ACC112 (cell line): Measurements from ENCODE around the gene VDAC1.
A peak's percentile ranks its signal among the peaks of the same experiment; 100 is the strongest.

Experiments used
- H2AFZ ChIP-seq: fragments of 200-600 bp; sonication (generic); one replicate; pipeline ENCODE4 v1.6.0; 2017; ENCODE audit warnings: antibody characterized with exemption, low read length; ENCODE audit not compliant: unreplicated experiment
- H3K27ac ChIP-seq: fragments of 200-600 bp; sonication (generic); 2 replicates; pipeline ENCODE4 v1.5.1; 2014; ENCODE audit warnings: low read depth, mild to moderate bottlenecking, antibody characterized with exemption, low read length, moderate library complexity
- H3K27me3 ChIP-seq: fragments of 200-600 bp; sonication (generic); 2 replicates; pipeline ENCODE4 v1.6.1; 2014; ENCODE audit warnings: mild to moderate bottlenecking, antibody characterized with exemption, low read length, moderate library complexity, mixed read lengths; ENCODE audit not compliant: insufficient read depth
- H3K36me3 ChIP-seq: fragments of 200-600 bp; sonication (generic); 2 replicates; pipeline ENCODE4 v1.6.1; 2016; ENCODE audit warnings: mild to moderate bottlenecking, antibody characterized with exemption, low read length, moderate library complexity, mixed read lengths; ENCODE audit not compliant: insufficient read depth
- H3K4me1 ChIP-seq: fragments of 200-600 bp; sonication (generic); one replicate; pipeline ENCODE4 v1.6.1; 2016; ENCODE audit warnings: low read length, mixed read lengths; ENCODE audit not compliant: insufficient read depth, unreplicated experiment, control insufficient read depth
- H3K4me3 ChIP-seq: fragments of 200-600 bp; sonication (generic); 2 replicates; pipeline ENCODE4 v1.5.1; 2014; ENCODE audit warnings: mild to moderate bottlenecking, low read depth, low read length
- H3K79me2 ChIP-seq: fragments of 200-600 bp; sonication (generic); one replicate; pipeline ENCODE4 v1.6.0; 2016; ENCODE audit warnings: low read length; ENCODE audit not compliant: control insufficient read depth, unreplicated experiment, insufficient read depth

Gene VDAC1, protein sequence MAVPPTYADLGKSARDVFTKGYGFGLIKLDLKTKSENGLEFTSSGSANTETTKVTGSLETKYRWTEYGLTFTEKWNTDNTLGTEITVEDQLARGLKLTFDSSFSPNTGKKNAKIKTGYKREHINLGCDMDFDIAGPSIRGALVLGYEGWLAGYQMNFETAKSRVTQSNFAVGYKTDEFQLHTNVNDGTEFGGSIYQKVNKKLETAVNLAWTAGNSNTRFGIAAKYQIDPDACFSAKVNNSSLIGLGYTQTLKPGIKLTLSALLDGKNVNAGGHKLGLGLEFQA

DNA sequence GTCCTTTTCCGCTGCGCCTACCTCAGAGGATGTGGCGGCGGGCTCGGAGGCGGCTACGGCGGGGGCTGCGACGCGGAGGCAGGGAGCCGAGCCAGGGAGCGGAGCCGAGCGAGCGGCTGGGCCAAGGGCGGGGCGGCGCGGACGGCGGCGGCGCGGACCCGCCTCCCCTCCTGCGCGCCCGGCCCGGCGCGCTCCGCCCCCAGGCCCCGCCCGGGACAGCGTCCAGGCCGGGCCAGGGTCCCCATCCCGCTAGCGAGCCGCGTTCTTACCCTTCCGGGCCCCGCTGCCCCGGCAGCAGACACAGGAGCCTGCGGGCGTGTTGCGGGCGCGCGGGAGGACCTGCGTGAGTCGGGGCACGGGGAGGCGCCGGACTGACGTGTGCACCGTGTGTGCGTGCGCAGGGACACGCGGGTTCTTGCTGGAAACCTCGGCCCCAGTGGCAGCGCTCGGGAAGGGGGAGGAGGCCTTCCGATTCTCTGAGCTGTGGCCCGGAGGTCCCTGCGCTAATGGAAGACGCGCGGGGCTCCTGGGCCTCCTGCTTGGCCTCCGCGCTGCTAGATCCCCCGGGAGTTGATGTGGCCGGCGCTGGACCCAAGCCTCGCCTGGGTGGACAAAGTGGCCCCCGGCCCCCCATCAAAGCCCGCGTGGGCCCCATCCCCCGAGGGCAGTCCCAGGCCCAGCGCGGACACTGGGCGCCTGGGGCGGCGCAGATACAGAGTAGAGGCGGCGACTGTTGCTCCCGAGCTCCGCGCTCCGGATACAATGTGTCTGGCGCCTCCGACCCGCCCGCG is at the start of gene VDAC1:
VDAC1 (minus strand) TSS at position 350 of the 791 bp plus-strand sequence. CDS start 11,963 bp downstream, outside the sequence.
- Histone ChIP-seq H3K27me3 (no peaks in the 10 kb centered on the region), H3K4me1 (peaks cover 37% of the 10 kb centered on the region), H2AFZ (peak within 1 kb of the TSS; percentile 58), H3K79me2 (peaks cover 56% of the 10 kb centered on the region), H3K36me3 (peaks cover 5% of the 10 kb centered on the region; the same call in 1 of the 2 replicates), H3K4me3 (peak within 1 kb of the TSS; percentile 97), H3K27ac (peak within 1 kb of the TSS; percentile 99)

DNA sequence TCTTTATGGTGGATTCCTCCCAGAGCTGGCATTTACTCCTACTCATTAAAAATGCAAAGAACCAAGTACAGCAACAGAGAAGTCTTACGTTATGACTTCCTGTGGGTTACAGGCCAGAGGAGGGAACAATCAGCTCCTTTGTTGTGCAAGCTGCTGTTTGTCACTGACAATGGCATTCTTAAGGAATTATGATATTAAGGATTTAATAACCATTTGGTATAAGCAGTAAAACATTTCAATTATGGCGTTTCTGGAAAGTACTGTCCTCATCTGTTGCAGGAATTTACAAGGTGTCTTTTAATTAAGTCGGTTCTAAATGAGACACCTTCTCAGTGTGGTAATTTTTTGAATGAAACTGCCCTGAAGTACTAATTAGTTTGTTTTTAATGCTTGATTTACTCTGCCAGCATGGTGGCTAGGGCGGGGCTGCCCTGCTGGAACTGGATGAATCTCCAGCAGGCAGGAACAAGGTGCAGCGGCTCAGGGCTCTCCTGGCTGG is 49.1 kb upstream of the VDAC1 start:
- Histone ChIP-seq H3K27me3 (no peaks in the 10 kb centered on the region), H3K4me1 (peaks cover 11% of the 10 kb centered on the region), H3K79me2 (no peaks in the 10 kb centered on the region), H3K36me3 (no peaks in the 10 kb centered on the region), H2AFZ (peak overlapping the region; percentile 33), H3K4me3 (no peak overlapping the region), H3K27ac (no peak overlapping the region)

DNA sequence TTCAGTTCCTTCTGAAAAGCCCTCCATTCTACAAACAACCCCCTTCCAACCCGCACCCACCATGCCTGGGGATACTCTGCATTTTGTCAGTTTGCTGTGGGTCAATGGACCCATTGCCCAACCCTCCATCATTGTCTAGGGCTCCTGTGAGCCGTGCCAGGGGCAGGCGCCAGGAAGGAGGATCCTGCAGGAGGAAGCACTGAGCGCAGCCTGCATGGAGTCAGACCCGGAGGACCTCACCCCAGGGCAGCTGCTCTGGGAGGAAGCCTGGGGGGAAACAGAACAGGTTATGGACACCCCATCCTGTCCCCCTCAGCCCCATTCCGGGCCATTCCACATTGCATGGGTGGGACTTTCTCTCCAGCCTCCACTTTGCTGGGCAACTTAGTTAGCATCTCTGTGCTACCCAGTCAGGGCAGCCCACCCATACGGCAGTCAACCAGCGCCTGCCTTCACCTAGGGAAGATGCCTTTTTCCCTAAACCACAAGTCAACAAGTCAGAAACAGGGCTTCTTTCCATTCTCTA is 48.6 kb upstream of the VDAC1 start:
- peaks cover 6% of the 10 kb centered on the region for H3K4me1 ChIP-seq
- no peaks in the 10 kb centered on the region for H3K36me3 ChIP-seq
- H3K27ac ChIP-seq, result no peak overlapping the region
- H3K79me2 ChIP-seq, result no peaks in the 10 kb centered on the region
- no peak overlapping the region for H2AFZ ChIP-seq
- no peak overlapping the region for H3K4me3 ChIP-seq
- H3K27me3 ChIP-seq, result no peaks in the 10 kb centered on the region

DNA sequence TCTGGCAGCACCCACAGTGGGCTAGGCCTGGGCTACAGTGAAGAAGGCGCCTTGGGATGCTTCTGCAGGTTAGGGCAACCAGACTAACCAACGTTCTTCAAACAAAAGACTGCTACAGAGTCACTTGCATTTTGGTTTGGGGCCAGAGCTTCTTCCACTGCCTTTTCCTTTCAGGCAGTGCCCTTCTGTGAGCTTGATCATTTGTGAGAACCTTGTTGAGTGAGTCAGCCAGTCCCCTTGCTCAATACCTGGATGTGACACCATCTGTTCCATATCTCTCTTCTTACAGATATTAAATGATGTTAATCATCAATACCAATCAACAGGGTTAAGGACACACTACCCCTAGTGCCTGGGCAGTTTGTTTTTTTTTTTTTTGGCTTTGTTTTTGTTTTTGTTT is 46.5 kb upstream of the VDAC1 start:
- no peak overlapping the region for H3K4me3 ChIP-seq
- no peak overlapping the region for H2AFZ ChIP-seq
- H3K27ac ChIP-seq, result no peak overlapping the region
- H3K36me3 ChIP-seq, result no peaks in the 10 kb centered on the region
- no peaks in the 10 kb centered on the region for H3K4me1 ChIP-seq
- H3K27me3 ChIP-seq, result no peaks in the 10 kb centered on the region
- no peaks in the 10 kb centered on the region for H3K79me2 ChIP-seq

DNA sequence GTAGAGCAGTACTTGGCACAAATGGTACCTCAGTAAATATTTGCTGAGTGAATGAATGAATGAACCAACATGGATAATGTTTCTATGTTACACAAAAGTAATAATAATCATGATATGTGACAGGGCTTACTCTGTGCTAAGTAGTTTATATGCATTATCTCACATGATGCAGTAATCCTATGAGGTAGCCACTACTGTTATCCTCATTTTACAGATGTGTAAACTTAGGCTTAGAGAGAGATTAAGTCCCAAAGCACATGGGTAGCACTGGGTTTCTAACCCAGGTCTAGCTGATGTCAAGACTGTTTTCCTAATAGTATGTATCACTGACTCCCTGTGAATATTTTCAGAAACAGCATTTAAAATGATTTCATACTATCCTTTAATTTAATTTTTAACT is 44.1 kb upstream of the VDAC1 start:
- H3K4me1 ChIP-seq, result no peaks in the 10 kb centered on the region
- H2AFZ ChIP-seq, result no peak overlapping the region
- no peaks in the 10 kb centered on the region for H3K27me3 ChIP-seq
- no peaks in the 10 kb centered on the region for H3K36me3 ChIP-seq
- H3K79me2 ChIP-seq, result no peaks in the 10 kb centered on the region
- H3K27ac ChIP-seq, result no peak overlapping the region
- no peak overlapping the region for H3K4me3 ChIP-seq

DNA sequence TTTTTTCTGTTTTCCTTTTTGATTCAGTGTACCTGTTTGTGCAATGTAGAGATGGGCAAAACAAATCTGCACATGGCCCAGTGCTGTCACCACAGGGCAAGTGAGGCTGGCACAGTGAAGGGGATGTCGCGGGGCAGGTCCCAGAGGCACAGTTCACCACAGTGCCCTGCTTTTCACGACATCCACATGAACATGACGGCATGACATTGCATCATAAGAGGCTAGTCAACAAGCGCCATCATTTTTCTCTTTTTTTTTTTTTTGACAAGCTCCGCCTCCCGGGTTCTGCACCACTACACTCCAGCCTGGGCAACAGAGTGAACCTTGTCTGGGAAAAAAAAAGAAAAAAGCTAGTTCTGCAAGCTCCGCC is 42.9 kb upstream of the VDAC1 start:
- Histone ChIP-seq H3K4me3 (no peak overlapping the region), H3K4me1 (no peaks in the 10 kb centered on the region), H2AFZ (no peak overlapping the region), H3K36me3 (no peaks in the 10 kb centered on the region), H3K27ac (no peak overlapping the region), H3K27me3 (no peaks in the 10 kb centered on the region), H3K79me2 (no peaks in the 10 kb centered on the region)

DNA sequence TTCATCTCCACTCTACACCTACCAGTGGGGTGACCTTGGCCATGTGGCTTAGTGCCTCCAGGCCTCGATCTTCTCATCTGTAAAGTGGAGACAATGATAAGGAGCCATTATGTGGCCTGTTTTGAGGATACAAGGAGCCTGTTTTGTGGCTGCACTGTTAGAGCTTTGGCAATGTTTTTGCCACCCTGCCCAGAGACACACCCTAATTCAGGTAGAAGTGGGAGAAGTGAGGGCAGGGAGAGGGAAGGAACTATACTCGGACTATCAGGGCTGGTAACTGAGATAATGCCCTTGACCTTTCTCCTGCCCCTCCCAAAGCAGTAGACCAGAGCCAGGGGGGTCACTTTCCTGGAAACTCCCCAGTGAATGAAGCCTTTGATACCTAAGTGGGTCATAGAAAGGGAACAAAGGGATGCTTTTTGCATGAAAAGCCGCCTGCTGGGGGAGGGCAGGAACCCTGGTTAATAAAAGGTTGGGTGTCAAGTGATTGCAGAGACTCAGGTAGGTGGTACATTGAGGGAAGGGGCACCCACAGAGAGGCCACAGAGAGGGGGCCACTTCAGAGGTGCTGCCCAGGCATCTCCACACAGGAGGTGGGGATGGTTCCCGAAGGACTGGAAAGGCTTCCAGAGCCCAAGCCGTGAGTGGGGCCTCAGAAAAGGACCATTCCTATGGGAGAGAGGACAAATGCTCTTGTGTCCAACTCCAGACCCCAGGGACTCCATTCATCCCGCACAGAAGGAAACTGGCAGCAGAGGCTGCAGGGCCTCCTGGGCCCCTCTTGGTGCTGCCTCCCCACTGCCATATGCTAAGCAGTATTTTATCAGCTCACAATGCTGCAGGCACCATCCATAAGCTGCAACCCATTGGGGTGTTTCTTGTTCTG is 42.3 kb upstream of the VDAC1 start:
- H3K36me3 ChIP-seq, result no peaks in the 10 kb centered on the region
- no peaks in the 10 kb centered on the region for H3K27me3 ChIP-seq
- H3K27ac ChIP-seq, result no peak overlapping the region
- no peaks in the 10 kb centered on the region for H3K79me2 ChIP-seq
- no peak overlapping the region for H3K4me3 ChIP-seq
- no peaks in the 10 kb centered on the region for H3K4me1 ChIP-seq
- no peak overlapping the region for H2AFZ ChIP-seq

DNA sequence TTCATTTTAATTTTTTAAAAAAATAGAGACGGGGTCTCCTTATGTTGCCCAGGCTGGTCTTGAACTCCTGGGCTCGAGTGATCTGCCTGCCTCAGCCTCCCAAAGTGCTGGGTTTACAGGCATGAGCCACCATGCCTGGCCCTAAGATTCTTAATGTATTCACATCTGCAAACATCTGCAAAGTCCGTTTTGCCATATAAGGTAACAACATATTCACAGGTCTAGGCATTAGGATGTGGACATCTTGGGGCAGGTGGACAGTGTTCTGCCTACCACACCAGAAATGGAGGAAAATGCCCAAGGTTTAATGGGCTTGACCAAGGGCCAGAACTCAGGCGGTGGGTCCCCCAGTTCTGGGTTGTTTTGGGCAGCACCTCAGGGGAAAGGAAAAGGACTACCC is 41.6 kb upstream of the VDAC1 start:
- Histone ChIP-seq H3K27ac (no peak overlapping the region), H3K79me2 (no peaks in the 10 kb centered on the region), H3K36me3 (no peaks in the 10 kb centered on the region), H3K4me1 (no peaks in the 10 kb centered on the region), H3K4me3 (no peak overlapping the region), H2AFZ (no peak overlapping the region), H3K27me3 (no peaks in the 10 kb centered on the region)

DNA sequence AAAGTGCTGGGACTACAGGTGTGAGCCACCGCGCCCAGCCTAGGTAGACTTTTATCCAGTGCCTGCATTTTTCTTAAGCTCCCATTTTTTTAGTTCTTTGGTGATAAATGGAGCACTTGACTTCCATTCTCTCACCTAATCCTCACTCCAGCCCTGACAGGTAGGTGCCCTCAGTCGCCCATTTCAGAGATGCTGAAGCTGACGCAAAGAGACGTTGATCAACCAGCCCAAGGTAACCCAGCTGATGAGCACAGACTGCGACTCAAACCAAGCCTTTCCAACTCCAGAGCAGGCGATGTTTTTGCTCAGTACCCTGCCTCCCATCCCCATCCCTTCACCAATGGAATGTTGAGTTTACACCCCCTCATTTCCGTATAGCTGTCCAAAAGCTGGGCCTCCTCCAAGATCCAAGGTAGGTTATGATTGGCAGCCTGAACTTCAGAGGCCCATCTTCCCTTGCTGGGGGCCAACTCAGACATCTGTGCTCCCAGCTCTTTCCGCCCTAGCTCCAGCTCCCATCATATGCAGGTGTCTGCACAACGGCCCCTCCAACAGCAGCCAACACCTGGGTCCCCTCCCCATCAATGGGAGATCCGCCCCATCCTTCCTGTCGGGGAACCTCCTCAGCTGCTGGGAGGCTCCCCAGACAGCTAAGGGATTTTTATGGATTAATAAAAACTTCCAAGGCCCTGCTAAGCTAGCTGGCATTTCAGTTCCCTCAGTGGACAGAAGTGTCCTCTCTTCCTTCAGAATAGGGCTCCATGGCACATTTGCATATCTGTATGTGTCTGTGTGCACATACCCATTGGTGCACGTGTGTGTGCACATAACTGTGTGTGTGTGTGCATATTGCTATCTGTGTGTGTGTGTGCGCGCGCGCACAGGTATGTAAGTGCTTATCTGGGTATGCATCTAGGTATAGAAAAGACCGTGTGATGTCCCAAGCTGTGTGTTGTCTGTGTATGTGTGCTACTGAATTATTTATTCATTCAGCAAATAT is 39.3 kb upstream of the VDAC1 start:
- no peaks in the 10 kb centered on the region for H3K79me2 ChIP-seq
- H2AFZ ChIP-seq, result no peak overlapping the region
- H3K4me3 ChIP-seq, result no peak overlapping the region
- H3K27me3 ChIP-seq, result no peaks in the 10 kb centered on the region
- H3K27ac ChIP-seq, result no peak overlapping the region
- no peaks in the 10 kb centered on the region for H3K4me1 ChIP-seq
- H3K36me3 ChIP-seq, result no peaks in the 10 kb centered on the region
